ENCODE data around the gene DOK4. TPM values are rescaled to one million over a fixed set of nuclear protein-coding genes. Genes with fewer than 3 reads are reported as not detected.
"Not testable (repeated sequence)": the region's sequence is repeated elsewhere in the genome, so short reads cannot be mapped to it uniquely, and the experiment has no call there.

DOK4 gene
- total RNA-seq, 1 donor from 2014 or later: 123 TPM

DNA sequence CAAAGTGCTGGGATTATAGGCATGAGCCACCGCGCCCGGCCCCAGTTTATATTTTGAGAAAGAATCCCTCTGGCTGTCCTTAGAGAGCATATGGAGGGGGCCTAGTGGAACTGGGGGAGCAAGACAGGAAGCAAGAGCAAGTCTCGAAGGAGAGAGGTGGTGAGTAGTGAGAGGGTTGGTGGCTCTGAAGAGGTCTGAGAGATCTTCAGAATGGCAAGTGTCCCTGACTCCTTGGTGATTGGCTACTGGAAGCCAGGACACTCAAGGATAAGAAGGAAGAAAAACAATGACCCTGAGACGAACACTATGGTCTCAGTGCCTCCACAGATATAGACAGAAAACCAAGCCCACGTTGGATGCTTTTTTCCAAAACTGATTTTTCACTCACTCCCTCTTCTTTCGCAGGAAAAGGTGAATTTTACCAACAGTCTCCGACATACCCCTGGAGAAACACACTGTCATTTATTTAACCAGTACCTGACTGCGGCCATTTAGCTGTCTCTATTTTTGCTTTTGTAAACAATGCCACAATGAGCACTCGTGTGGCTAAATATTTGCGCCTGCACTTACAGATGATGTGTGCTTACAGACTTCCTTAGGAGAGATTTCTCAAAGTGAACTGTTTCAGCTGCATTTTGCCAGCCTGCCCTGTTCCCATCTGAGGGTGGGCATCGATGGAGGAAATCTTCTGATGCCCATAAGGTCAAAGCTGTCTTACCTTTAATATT, 15.9 kb upstream of the DOK4 start:
- DNase-seq (ENCODE audit: low spot score): no peak

DNA sequence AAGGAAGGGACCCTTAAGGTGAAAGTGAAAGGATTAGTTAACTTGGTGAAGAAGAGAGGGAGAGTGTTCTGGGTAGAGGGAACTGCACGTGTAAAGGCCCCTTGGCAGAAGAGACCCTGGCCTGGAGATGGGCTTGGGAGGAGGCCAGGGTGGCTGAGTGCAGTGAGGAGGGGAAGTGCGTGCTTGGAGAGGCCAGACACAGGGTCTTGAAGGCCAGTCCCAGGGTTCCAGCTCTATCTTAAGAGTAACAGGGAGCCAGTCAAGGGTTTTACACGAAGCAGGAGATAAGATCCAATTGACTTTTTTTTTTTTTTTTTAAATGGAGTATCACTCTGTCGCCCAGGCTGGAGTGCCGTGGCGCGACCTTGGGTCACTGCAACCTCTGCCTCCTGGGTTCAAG, 15.2 kb upstream of the DOK4 start:
- no peak for DNase-seq (ENCODE audit: low spot score)

GRCh38 chr16:57500578-57501111, 14.4 kb upstream of the DOK4 start:
- peak; percentile 82 for DNase-seq (ENCODE audit: low spot score)

- DNase-seq (ENCODE audit: low spot score): not testable (repeated sequence)
Observed at GRCh38 chr16:57499941-57500340, 13.6 kb upstream of the DOK4 start.

DNA sequence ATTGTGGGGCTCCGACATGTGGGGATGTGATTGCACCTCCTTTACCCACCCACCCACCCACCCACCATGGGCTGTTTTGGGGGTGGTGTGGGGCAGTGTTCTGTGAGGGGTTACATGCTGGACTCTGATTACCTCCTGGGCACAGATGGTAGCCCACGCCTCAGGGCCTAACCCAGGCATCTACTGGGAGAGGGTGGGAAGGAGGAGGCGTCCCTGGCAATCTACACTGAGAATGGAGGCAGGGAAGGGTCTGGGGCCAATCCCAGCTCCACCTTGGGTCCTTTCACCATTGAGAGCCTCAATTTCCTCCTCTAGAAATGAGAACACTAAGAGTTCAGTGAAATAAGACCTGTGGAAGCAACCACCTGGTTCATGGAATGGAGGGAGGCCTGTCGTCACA, 11.7 kb upstream of the DOK4 start:
- no peak for DNase-seq (ENCODE audit: low spot score)

- no peak for DNase-seq (ENCODE audit: low spot score)
Observed at GRCh38 chr16:57497121-57497520, 10.8 kb upstream of the DOK4 start.

- no peak for DNase-seq (ENCODE audit: low spot score)
Observed at GRCh38 chr16:57493767-57494166, 7.5 kb upstream of the DOK4 start.

GRCh38 chr16:57489229-57489628, 2.9 kb upstream of the DOK4 start:
- DNase-seq (ENCODE audit: low spot score): no peak

GRCh38 chr16:57486858-57487834, 853 bp upstream of the DOK4 start:
- DNase-seq (ENCODE audit: low spot score): no peak

DNA sequence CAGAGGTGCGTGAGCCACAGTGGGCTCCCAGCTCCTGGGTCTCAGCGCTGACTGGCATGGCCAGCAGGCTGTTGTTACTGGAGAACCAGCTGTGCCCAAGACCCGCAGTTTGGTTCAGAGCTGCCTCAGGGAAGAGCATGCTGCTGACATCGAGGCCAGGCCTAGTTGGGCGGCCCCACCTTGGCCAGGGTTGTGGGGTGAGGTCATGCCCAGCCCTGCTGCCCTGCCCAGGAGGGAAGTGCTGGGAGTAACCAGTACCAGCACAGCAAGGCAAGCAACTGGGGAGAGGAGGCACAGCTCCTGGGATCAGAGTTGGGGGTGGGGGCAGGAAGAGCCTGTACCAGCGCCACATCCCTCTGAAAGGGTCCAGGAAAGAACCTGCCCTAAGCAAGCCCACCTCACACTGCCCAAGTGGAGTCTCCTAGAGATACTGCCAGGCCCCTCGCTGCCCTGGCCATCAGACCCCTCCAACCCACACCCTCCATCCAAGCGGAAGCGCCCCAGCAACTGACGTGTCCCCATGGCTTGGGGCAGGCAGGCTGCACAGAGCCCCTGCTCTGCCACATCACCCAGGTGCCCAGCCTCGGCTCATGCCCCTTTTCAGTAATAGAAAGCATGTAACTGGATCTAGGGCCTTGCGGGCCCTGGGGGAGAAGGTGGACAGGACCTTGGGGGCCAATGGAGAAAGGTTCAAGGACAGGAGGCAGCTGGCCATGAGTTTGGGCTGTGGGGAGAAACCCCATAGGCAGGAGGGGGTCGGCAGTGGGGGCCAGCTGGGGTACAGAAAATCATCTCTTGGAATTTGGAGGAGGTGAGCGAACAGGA, 990 bp downstream of the DOK4 start:
- no peak for DNase-seq (ENCODE audit: low spot score)

DNA sequence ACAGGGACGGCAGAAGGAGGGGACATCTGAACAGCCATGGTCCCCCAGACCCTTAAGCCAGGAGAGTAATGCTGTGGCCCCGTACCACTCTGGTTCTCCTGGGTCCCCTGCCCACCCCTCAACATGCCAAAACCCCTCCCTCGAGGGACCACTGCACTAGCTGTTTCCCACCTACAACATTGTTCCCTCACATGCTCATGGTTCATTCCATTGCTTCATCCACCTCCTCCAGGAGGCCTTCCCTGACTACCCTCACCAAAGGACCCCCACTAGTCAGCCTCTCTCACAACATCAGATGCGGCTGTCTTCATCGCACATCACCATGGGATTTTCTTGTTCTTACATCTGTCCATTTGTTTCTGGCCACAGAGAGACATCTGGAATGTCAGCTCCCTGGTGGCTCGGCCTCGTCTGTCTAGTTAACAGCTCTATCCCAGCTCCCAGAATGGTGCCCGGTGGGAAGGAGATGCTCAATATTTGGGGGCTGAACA, 1.7 kb downstream of the DOK4 start:
- no peak for DNase-seq (ENCODE audit: low spot score)

DNA sequence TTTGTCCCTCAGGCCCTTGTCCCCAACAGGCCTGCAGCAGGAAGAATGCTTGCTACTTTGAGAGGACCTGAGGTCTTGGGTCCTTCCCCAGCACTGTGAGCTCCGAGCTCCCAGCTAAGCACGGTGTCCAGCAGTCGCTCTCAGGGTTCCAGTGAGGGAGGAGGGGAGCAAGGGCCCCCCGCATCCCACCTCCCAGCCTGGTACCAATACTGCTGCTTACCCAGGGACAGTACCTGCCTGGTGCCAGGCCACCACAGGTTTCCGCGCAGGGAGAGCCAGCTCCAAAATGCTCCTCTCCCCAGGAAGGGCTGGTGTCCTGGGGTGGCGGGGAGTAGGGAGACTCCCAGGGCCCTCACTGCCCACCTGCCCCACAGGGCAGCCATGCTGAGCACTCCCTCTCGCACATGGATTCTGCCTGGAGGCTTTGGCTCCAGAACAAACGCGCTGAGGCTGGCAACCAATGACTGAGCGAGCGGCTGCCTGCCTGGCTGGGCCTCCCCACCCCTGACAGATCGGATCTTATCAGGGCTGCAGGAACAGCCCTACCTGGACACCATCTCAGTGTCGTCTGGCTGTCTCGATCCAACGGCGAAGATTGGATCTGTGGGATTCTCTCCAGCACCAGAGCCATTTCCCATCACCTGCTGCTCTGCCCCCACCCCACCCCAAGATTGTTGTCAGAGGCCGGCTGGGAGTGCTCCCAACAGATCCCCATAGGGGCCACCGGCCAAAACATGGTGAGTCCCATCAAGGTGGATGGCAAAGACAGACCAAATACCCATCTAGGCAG, 2.4 kb downstream of the DOK4 start:
- DNase-seq (ENCODE audit: low spot score): peak; percentile 62

DNA sequence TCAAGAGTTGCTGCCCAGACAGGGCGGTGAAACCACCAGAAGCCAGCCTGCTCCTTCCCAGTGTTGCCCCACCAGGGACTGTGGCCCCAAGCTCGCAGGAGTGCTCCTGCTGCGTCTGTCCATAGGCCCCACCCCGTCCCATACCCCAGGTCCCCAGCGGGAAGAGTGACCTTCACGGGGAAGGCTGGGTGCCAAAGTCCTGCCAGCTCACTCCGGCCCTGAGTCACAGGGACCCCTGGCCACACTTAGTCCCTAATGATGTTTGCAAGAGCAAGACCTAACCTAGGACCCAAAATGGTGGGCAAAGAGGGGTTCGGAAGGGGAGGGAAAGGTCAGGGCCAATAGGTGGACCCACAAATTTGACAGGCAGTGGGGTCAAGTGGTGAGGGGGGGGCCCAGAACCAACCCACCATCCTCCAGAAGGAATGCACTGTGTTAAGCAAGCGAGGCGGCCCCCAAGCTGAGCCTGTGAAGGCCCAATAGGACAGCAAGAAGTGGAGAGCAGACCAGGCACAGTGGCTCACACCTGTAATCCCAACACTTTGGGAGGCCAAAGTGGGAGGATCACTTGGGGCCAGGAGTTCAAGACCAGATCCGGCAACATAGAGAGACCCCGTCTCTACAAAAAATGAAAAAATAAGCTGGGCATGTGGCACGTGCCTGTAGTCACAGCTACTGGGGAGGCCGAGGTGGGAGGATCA, 3.3 kb downstream of the DOK4 start:
- no peak for DNase-seq (ENCODE audit: low spot score)

GRCh38 chr16:57481421-57481820, 4.9 kb downstream of the DOK4 start:
- DNase-seq (ENCODE audit: low spot score): no peak

- no peak for DNase-seq (ENCODE audit: low spot score)
Observed at GRCh38 chr16:57480754-57481230, 5.5 kb downstream of the DOK4 start.

GRCh38 chr16:57479976-57480753, 6.1 kb downstream of the DOK4 start:
- peak; percentile 89 for DNase-seq (ENCODE audit: low spot score)

DNA sequence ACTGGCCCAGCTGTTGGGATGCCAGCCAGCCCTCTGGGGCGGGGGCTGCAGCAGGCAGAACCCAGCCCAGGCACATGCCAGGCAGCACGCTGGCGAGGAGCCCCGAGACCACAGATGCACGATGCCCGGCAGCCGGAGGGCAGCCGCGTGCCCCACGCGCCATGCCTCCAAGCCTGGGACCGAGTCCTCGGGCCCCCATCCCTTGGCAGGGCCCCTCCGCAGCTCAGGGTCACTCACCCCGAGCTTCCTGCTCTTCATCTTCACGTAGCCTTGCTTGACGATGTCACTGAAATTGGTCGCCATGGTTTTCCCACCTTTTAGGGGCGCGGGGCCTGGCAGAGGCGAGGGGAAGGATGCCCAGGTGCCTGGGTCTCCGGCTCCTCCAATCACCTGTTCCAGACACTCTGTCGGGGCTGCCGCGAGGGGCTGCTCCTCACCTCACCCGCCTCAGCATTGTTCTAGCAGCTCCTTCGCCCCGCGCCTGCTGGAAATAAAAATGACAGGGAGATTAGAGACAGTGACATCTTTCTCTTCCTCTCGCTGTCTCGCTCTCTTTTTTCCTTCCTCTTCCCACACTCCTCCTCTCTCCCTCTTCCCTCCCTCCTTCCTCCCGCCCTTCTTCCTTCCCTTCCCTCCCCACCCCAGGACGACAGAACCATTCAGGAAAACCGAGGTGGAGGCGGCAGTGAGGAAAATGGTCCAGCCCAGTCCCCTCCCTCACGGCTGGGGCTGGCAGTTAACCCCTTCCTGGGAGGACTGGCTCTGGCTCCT, 6.9 kb downstream of the DOK4 start:
- peak; percentile 67 for DNase-seq (ENCODE audit: low spot score)

Measured in mucosa of gallbladder (tissue), 1 donor.